ENCODE data around the gene EMSY.

EMSY gene

GRCh38 chr11:76597533-76598425, 153.0 kb downstream of the EMSY start:
- no peak for TF ChIP-seq CTCF (IDR thresholded peaks at IDR 0.05; ENCODE audit: low read depth, low read length, missing control alignments)
- H3K4me3 ChIP-seq (replicated peaks; ENCODE audit: low read depth, low read length) = no peak overlapping the region
- DNase-seq (ENCODE audit: extremely low read depth, low read depth) = no peak

- no peak overlapping the region for H3K4me3 ChIP-seq (replicated peaks; ENCODE audit: low read depth, low read length)
- DNase-seq (ENCODE audit: extremely low read depth, low read depth) = no peak
- peak; percentile 49 for TF ChIP-seq CTCF (IDR thresholded peaks at IDR 0.05; ENCODE audit: low read depth, low read length, missing control alignments)
Observed at GRCh38 chr11:76598426-76598839, 153.6 kb downstream of the EMSY start.

- DNase-seq (ENCODE audit: extremely low read depth, low read depth) = no peak
- TF ChIP-seq CTCF (IDR thresholded peaks at IDR 0.05; ENCODE audit: low read depth, low read length, missing control alignments) = no peak
- no peak overlapping the region for H3K4me3 ChIP-seq (replicated peaks; ENCODE audit: low read depth, low read length)
Observed at GRCh38 chr11:76599041-76600013, 154.5 kb downstream of the EMSY start.

- no peak overlapping the region for H3K4me3 ChIP-seq (replicated peaks; ENCODE audit: low read depth, low read length)
- no peak for DNase-seq (ENCODE audit: extremely low read depth, low read depth)
- TF ChIP-seq CTCF (IDR thresholded peaks at IDR 0.05; ENCODE audit: low read depth, low read length, missing control alignments) = no peak
Observed at GRCh38 chr11:76600124-76600655, 155.4 kb downstream of the EMSY start.

- no peak overlapping the region for H3K4me3 ChIP-seq (replicated peaks; ENCODE audit: low read depth, low read length)
- TF ChIP-seq CTCF (IDR thresholded peaks at IDR 0.05; ENCODE audit: low read depth, low read length, missing control alignments) = no peak
- DNase-seq (ENCODE audit: extremely low read depth, low read depth) = no peak
Observed at GRCh38 chr11:76601272-76601671, 156.5 kb downstream of the EMSY start.

- no peak for TF ChIP-seq CTCF (IDR thresholded peaks at IDR 0.05; ENCODE audit: low read depth, low read length, missing control alignments)
- H3K4me3 ChIP-seq (replicated peaks; ENCODE audit: low read depth, low read length) = no peak overlapping the region
- no peak for DNase-seq (ENCODE audit: extremely low read depth, low read depth)
Observed at GRCh38 chr11:76601724-76602123, 156.9 kb downstream of the EMSY start.
